Right lobe of liver (tissue), 4 donors: Measurements from ENCODE around the gene KDM1B.

Experiments used
- POLR2A ChIP-seq: fragments of 450-650 bp; IDR thresholded peaks from one replicate; pipeline ENCODE4 v1.6.1; 2017; ENCODE audit warnings: antibody characterized with exemption, mild to moderate bottlenecking
- TF ChIP-seq, protein P1 (sequence below), 4 donors: fragments of 200-600 bp in 3 of 4; fragments of 450-650 bp in 1 of 4; IDR thresholded peaks; one replicate each; pipeline versions ENCODE4 v1.5.1 to v1.8.0; 2016 to 2022; ENCODE audit warnings: antibody characterized with exemption in 4 of 4, mild to moderate bottlenecking in 2 of 4
- donor health status: DM: no; HTN: no; CAD: no.
- donor health status: DM: no; HTN: no; CAD: no.
- donor health status: DM: no; HTN: yes; CAD: no.

DNA sequence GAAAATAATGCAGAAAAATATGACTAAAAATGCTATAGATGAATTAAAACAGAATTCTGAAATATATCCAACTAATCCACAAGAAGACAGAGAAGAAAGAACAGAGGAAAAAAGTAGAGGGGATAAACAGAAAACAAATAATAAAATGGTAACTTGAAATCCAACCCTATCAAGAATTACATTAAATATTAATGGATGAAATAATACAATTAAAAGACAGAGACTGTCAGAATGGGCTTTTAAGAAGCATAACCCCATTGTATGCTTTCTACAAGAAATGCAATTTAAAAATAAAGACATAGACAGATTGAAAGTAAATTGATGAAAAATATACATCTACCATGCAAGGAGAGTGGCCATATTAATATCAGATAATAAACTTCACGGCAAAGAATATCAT is 48.2 kb upstream of the KDM1B start:
- TF ChIP-seq, protein P1, sequence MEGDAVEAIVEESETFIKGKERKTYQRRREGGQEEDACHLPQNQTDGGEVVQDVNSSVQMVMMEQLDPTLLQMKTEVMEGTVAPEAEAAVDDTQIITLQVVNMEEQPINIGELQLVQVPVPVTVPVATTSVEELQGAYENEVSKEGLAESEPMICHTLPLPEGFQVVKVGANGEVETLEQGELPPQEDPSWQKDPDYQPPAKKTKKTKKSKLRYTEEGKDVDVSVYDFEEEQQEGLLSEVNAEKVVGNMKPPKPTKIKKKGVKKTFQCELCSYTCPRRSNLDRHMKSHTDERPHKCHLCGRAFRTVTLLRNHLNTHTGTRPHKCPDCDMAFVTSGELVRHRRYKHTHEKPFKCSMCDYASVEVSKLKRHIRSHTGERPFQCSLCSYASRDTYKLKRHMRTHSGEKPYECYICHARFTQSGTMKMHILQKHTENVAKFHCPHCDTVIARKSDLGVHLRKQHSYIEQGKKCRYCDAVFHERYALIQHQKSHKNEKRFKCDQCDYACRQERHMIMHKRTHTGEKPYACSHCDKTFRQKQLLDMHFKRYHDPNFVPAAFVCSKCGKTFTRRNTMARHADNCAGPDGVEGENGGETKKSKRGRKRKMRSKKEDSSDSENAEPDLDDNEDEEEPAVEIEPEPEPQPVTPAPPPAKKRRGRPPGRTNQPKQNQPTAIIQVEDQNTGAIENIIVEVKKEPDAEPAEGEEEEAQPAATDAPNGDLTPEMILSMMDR (IDR thresholded peaks at IDR 0.05): no peak
- no peak for TF ChIP-seq POLR2A
